Measurements from ENCODE around the gene FUZ. TPM values are rescaled to one million over a fixed set of nuclear protein-coding genes. Genes with fewer than 3 reads are reported as not detected.
A peak's percentile ranks its signal among the peaks of the same experiment; 100 is the strongest.

The FUZ gene
- total and polyA plus RNA-seq, 2 of the 8 experiments (the other 6 are each of a cell fraction or from before 2014, with no cell fraction given): 28.4 to 33.9 TPM

GRCh38 chr19:49862391-49863253, 49.5 kb upstream of the FUZ start (continued):
- TF ChIP-seq PHF8 (conservative IDR thresholded peaks at IDR 0.05; ENCODE audit: low read depth, low read length) (no peak), KDM4A (IDR thresholded peaks at IDR 0.05; ENCODE audit: low read depth, low read length, severe bottlenecking) (no peak), RBBP5 (IDR thresholded peaks at IDR 0.05; ENCODE audit: borderline replicate concordance, low read depth, low read length) (no peak), KDM5A (IDR thresholded peaks at IDR 0.05; ENCODE audit: low read length) (no peak), TAF1 (IDR thresholded peaks at IDR 0.05; ENCODE audit: low read depth, low read length) (no peak), KDM1A (IDR thresholded peaks at IDR 0.05; ENCODE audit: borderline replicate concordance, low read length) (peak; percentile 96)

Data from H1 (cell line).